ENCODE measurements around the gene SYT15. TPM values are rescaled to one million over a fixed set of nuclear protein-coding genes. Genes with fewer than 3 reads are reported as not detected.
"Not testable (repeated sequence)": the region's sequence is repeated elsewhere in the genome, so short reads cannot be mapped to it uniquely, and the experiment has no call there.

The SYT15 gene
- total and polyA plus RNA-seq, 2 donors (not counting 3 experiments of a cell fraction or from before 2014, with no cell fraction given), result 0.50 to 0.75 TPM

GRCh38 chr10:46579378-46579777, 450 bp downstream of the SYT15 start:
- POLR2A ChIA-PET; CTCF ChIA-PET; dilution Hi-C loops (cut with MboI; ENCODE audit: extremely low pct_ligation_motif_present, low sequenced_read_pairs); H3K4me3 ChIP-seq (replicated peaks in 1 of 3; ENCODE audit: insufficient read depth in 1 of 3, low read depth in 1 of 3, low read length in 3 of 3); H3K9me1 ChIP-seq (replicated peaks; ENCODE audit: control insufficient read depth, extremely low read depth, insufficient read depth, low read length); H3K9ac ChIP-seq (replicated peaks; ENCODE audit: extremely low read depth, insufficient read depth, low read length); H3K27me3 ChIP-seq (ENCODE audit: control insufficient read depth in 2 of 2, insufficient read depth in 2 of 2, low read length in 2 of 2); H3K36me3 ChIP-seq (ENCODE audit: control insufficient read depth in 2 of 2, extremely low read depth in 1 of 2, insufficient read depth in 2 of 2, low read length in 2 of 2); H3K4me1 ChIP-seq (ENCODE audit: control insufficient read depth, extremely low read depth, insufficient read depth, low read length); H3K79me2 ChIP-seq (ENCODE audit: control insufficient read depth, insufficient read depth, low read length); H4K20me1 ChIP-seq (replicated peaks; ENCODE audit: control insufficient read depth, extremely low read depth, insufficient read depth, low read length); H3K27ac ChIP-seq (ENCODE audit: insufficient read depth, low read depth, low read length); FAIRE-seq; BruUV-seq (replicated peaks); H3K9me3 ChIP-seq (replicated peaks; ENCODE audit: control insufficient read depth, insufficient read depth, low read length); H2AFZ ChIP-seq (ENCODE audit: low read depth, low read length); intact Hi-C loops (cut with micrococcal nuclease); H3K4me2 ChIP-seq (ENCODE audit: insufficient read depth, low read length); DNase-seq (ENCODE audit: low read depth, low spot score): not testable (repeated sequence)

- H3K4me2 ChIP-seq (ENCODE audit: insufficient read depth, low read length); H3K9me1 ChIP-seq (replicated peaks; ENCODE audit: control insufficient read depth, extremely low read depth, insufficient read depth, low read length); intact Hi-C loops (cut with micrococcal nuclease); FAIRE-seq; H4K20me1 ChIP-seq (replicated peaks; ENCODE audit: control insufficient read depth, extremely low read depth, insufficient read depth, low read length); H3K27me3 ChIP-seq (ENCODE audit: control insufficient read depth in 2 of 2, insufficient read depth in 2 of 2, low read length in 2 of 2); H3K9ac ChIP-seq (replicated peaks; ENCODE audit: extremely low read depth, insufficient read depth, low read length); H3K4me3 ChIP-seq (replicated peaks in 1 of 3; ENCODE audit: insufficient read depth in 1 of 3, low read depth in 1 of 3, low read length in 3 of 3); DNase-seq (ENCODE audit: low read depth, low spot score); H3K79me2 ChIP-seq (ENCODE audit: control insufficient read depth, insufficient read depth, low read length); BruUV-seq (replicated peaks); dilution Hi-C loops (cut with MboI; ENCODE audit: extremely low pct_ligation_motif_present, low sequenced_read_pairs); CTCF ChIA-PET; H3K4me1 ChIP-seq (ENCODE audit: control insufficient read depth, extremely low read depth, insufficient read depth, low read length); POLR2A ChIA-PET; H3K36me3 ChIP-seq (ENCODE audit: control insufficient read depth in 2 of 2, extremely low read depth in 1 of 2, insufficient read depth in 2 of 2, low read length in 2 of 2); H3K9me3 ChIP-seq (replicated peaks; ENCODE audit: control insufficient read depth, insufficient read depth, low read length); H2AFZ ChIP-seq (ENCODE audit: low read depth, low read length); H3K27ac ChIP-seq (ENCODE audit: insufficient read depth, low read depth, low read length): not testable (repeated sequence)
Observed at GRCh38 chr10:46581997-46582396, 3.1 kb downstream of the SYT15 start.

GRCh38 chr10:46582568-46582967, 3.6 kb downstream of the SYT15 start:
- POLR2A ChIA-PET; H2AFZ ChIP-seq (ENCODE audit: low read depth, low read length); H3K9ac ChIP-seq (replicated peaks; ENCODE audit: extremely low read depth, insufficient read depth, low read length); H3K4me2 ChIP-seq (ENCODE audit: insufficient read depth, low read length); CTCF ChIA-PET; DNase-seq (ENCODE audit: low read depth, low spot score); H3K27ac ChIP-seq (ENCODE audit: insufficient read depth, low read depth, low read length); BruUV-seq (replicated peaks); H3K79me2 ChIP-seq (ENCODE audit: control insufficient read depth, insufficient read depth, low read length); H3K4me1 ChIP-seq (ENCODE audit: control insufficient read depth, extremely low read depth, insufficient read depth, low read length); H3K9me1 ChIP-seq (replicated peaks; ENCODE audit: control insufficient read depth, extremely low read depth, insufficient read depth, low read length); dilution Hi-C loops (cut with MboI; ENCODE audit: extremely low pct_ligation_motif_present, low sequenced_read_pairs); FAIRE-seq; H3K27me3 ChIP-seq (ENCODE audit: control insufficient read depth in 2 of 2, insufficient read depth in 2 of 2, low read length in 2 of 2); H4K20me1 ChIP-seq (replicated peaks; ENCODE audit: control insufficient read depth, extremely low read depth, insufficient read depth, low read length); H3K4me3 ChIP-seq (replicated peaks in 1 of 3; ENCODE audit: insufficient read depth in 1 of 3, low read depth in 1 of 3, low read length in 3 of 3); H3K9me3 ChIP-seq (replicated peaks; ENCODE audit: control insufficient read depth, insufficient read depth, low read length); intact Hi-C loops (cut with micrococcal nuclease); H3K36me3 ChIP-seq (ENCODE audit: control insufficient read depth in 2 of 2, extremely low read depth in 1 of 2, insufficient read depth in 2 of 2, low read length in 2 of 2): not testable (repeated sequence)

- H3K9me1 ChIP-seq (replicated peaks; ENCODE audit: control insufficient read depth, extremely low read depth, insufficient read depth, low read length); DNase-seq (ENCODE audit: low read depth, low spot score); dilution Hi-C loops (cut with MboI; ENCODE audit: extremely low pct_ligation_motif_present, low sequenced_read_pairs); H3K79me2 ChIP-seq (ENCODE audit: control insufficient read depth, insufficient read depth, low read length); BruUV-seq (replicated peaks); H3K9me3 ChIP-seq (replicated peaks; ENCODE audit: control insufficient read depth, insufficient read depth, low read length); POLR2A ChIA-PET; H3K9ac ChIP-seq (replicated peaks; ENCODE audit: extremely low read depth, insufficient read depth, low read length); H3K27ac ChIP-seq (ENCODE audit: insufficient read depth, low read depth, low read length); H3K4me3 ChIP-seq (replicated peaks in 1 of 3; ENCODE audit: insufficient read depth in 1 of 3, low read depth in 1 of 3, low read length in 3 of 3); H4K20me1 ChIP-seq (replicated peaks; ENCODE audit: control insufficient read depth, extremely low read depth, insufficient read depth, low read length); H3K4me2 ChIP-seq (ENCODE audit: insufficient read depth, low read length); CTCF ChIA-PET; H3K4me1 ChIP-seq (ENCODE audit: control insufficient read depth, extremely low read depth, insufficient read depth, low read length); intact Hi-C loops (cut with micrococcal nuclease); H3K36me3 ChIP-seq (ENCODE audit: control insufficient read depth in 2 of 2, extremely low read depth in 1 of 2, insufficient read depth in 2 of 2, low read length in 2 of 2); H2AFZ ChIP-seq (ENCODE audit: low read depth, low read length); FAIRE-seq; H3K27me3 ChIP-seq (ENCODE audit: control insufficient read depth in 2 of 2, insufficient read depth in 2 of 2, low read length in 2 of 2): not testable (repeated sequence)
Observed at GRCh38 chr10:46584196-46584595, 5.3 kb downstream of the SYT15 start.
